ENCODE measurements around the gene NIBAN1. TPM values are rescaled to one million over a fixed set of nuclear protein-coding genes. Genes with fewer than 3 reads are reported as not detected.

NIBAN1 gene
- total and polyA plus RNA-seq, 9 donors = 1.7 to 51.9 (median 7.5) TPM

GRCh38 chr1:184929711-184930202 is 44.6 kb downstream of the NIBAN1 start:
- no peaks in the 10 kb centered on the region for H3K4me1 ChIP-seq (ENCODE audit: insufficient read depth)
- no peak overlapping the region for H3K27ac ChIP-seq
- no peaks in the 10 kb centered on the region for H3K36me3 ChIP-seq
- intact Hi-C loops (cut with DNase I) = no loop called here
- no peaks in the 10 kb centered on the region for H3K9me3 ChIP-seq
- DNase-seq = no peak
- no peaks in the 10 kb centered on the region for H3K27me3 ChIP-seq
- no peak overlapping the region for H3K4me3 ChIP-seq
- WGBS, 3 donors = 68 to 78% (median 69%) methylated on average over 3 of the region's 3 CpGs
- TF ChIP-seq CTCF (IDR thresholded peaks at IDR 0.05) = no peak
- TF ChIP-seq EP300 (IDR thresholded peaks at IDR 0.05) = no peak
- no peak for TF ChIP-seq POLR2A (IDR thresholded peaks at IDR 0.05)

GRCh38 chr1:184928394-184928793 is 45.9 kb downstream of the NIBAN1 start:
- WGBS, 3 donors = 86 to 97% (median 90%) methylated on average over 2 of the region's 2 CpGs
- no peaks in the 10 kb centered on the region for H3K9me3 ChIP-seq
- no peaks in the 10 kb centered on the region for H3K27me3 ChIP-seq
- no peaks in the 10 kb centered on the region for H3K4me1 ChIP-seq (ENCODE audit: insufficient read depth)
- no peak overlapping the region for H3K4me3 ChIP-seq
- TF ChIP-seq EP300 (IDR thresholded peaks at IDR 0.05) (no peak), CTCF (IDR thresholded peaks at IDR 0.05) (no peak), POLR2A (IDR thresholded peaks at IDR 0.05) (no peak)
- intact Hi-C loops (cut with DNase I) = no loop called here
- no peak overlapping the region for H3K27ac ChIP-seq
- DNase-seq = no peak
- no peaks in the 10 kb centered on the region for H3K36me3 ChIP-seq

Small RNA genes within 50 kb of the gene (small RNA-seq; reads per million reads assigned to genes)
- not detected for gene RNA5SP72

Other genes with a start within 250 kb of the NIBAN1 start
- 10 to 100 TPM; 15.5 to 22.7 (median 20.9) TPM for gene EDEM3, start 219.7 kb downstream of the NIBAN1 start, total RNA-seq
- gene EDEM3, start 219.7 kb downstream of the NIBAN1 start, polyA plus RNA-seq = 10 to 100 TPM in 1 of 2 donors, 1 to 10 TPM in 1; 7.1 to 12.0 TPM
- 10 to 100 TPM; 11.0 to 29.6 (median 21.3) TPM for gene RNF2, start 71.0 kb upstream of the NIBAN1 start, total RNA-seq
- gene RNF2, start 71.0 kb upstream of the NIBAN1 start, polyA plus RNA-seq = 10 to 100 TPM in 1 of 2 donors, 1 to 10 TPM in 1; 7.0 to 19.7 TPM
- gene TRMT1L, start 182.4 kb upstream of the NIBAN1 start, total RNA-seq = 10 to 100 TPM; 13.1 to 24.9 (median 20.2) TPM
- gene TRMT1L, start 182.4 kb upstream of the NIBAN1 start, polyA plus RNA-seq = 10 to 100 TPM in 1 of 2 donors, 1 to 10 TPM in 1; 8.0 to 15.8 TPM
- gene SWT1, start 182.7 kb upstream of the NIBAN1 start, total RNA-seq = 10 to 100 TPM in 2 of 7 donors, 1 to 10 TPM in 5; 7.8 to 16.6 (median 9.4) TPM
- gene SWT1, start 182.7 kb upstream of the NIBAN1 start, polyA plus RNA-seq = 1 to 10 TPM; 3.3 to 5.9 TPM

Data from ovary (tissue), 9 donors.